KBM-7 (cell line): ENCODE measurements around the gene DDX20.
A peak's percentile ranks its signal among the peaks of the same experiment; 100 is the strongest.
"Not testable (repeated sequence)": the region's sequence is repeated elsewhere in the genome, so short reads cannot be mapped to it uniquely, and the experiment has no call there.

Experiments used
- DNase-seq: peaks from one replicate; pipeline ENCODE4 v3.0.0-alpha.2; 2015
- in situ Hi-C: fragments of 300-500 bp; cut with MboI; formaldehyde crosslinking; loops from 2 replicates; pipeline ENCODE4 v1.14.3; 2020; ENCODE audit warnings: low sequenced_read_pairs, low pct_unique_long_range_greater_than_20kb, mixed read lengths

DDX20 gene

DNA sequence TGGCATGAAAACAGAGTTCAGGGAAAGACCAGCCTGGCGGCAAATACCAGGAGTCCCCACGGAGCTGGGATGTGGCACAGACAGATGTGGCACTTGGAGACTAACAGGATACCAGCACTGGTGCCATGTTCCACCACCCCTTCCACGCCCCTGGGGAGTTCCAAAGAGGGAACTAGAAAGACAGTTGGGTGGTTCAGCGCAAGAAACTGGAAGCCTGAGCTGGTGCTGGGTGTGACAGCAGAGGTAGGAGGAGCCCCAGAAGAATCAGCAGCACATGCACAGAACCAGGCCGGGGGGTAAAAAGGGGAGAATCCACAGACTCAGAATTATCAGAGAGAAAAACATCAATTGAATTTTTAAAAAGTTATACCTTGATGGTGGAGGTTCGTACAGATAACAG lies 22.4 kb downstream of the DDX20 start:
- in situ Hi-C loops: no loop called here
- DNase-seq: no peak

DNA sequence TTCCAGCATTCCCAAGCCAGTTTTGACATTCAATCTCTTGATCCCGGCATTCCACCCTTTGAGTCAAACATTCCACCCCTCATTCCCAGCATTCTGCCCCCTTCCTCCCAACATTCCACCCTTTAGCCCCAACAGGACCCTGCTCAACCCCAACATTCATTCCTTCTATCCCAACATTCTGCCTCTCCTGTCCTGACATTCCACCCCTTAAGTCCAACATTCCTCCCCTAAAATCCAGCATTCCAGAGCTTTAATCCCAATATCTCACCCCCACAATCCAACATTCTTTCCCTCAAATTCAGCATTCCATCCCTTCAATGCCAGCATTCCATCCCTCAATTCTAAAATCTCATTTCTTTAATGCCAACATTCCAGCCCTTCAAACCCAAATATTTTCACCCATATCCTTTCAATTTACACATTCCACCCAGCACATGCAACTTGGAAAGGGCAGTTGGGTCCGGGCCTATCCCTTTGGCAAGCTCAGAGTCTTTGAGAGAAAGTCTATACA lies 22.9 kb downstream of the DDX20 start:
- DNase-seq: no peak
- in situ Hi-C loops: no loop called here

- no peak for DNase-seq
- in situ Hi-C loops: no loop called here
These were observed 23.8 kb downstream of the DDX20 start for GRCh38 chr1:111779546-111779945.

DNA sequence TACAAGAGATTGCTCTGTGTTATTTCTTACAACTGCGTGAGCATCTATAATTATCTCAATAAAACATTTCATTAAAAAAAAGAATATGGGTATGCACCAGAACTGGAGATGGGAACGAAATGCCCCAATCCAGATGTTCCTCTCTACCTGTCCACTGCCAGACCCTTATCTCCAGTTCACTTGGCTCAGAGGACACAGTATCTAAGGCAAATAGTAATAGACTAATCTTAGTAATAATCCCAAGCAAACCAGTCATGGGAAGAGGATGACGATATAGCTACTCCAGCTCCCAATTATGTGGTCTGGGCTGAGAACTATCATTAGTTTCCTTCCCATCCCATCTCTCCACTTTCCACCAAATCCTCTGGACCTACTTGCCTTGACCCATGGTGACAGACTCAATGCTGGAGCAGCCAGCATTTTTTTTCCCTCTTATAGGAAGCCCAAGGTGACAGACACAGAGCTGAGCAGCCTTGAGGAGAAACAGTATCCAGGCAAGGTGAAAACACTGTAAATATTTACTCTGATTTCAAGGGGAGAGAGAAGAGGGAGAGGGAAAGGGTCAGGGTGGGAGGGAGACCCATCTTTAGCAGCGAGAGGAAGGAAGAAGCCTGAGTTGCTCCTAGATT lies 28.7 kb downstream of the DDX20 start:
- DNase-seq: no peak
- in situ Hi-C loops: no loop called here

- no peak for DNase-seq
- in situ Hi-C loops: no loop called here
These were observed 31.0 kb downstream of the DDX20 start for GRCh38 chr1:111786669-111787207.

GRCh38 chr1:111789142-111789541 lies 33.4 kb downstream of the DDX20 start:
- in situ Hi-C loops: no loop called here
- DNase-seq: no peak

DNA sequence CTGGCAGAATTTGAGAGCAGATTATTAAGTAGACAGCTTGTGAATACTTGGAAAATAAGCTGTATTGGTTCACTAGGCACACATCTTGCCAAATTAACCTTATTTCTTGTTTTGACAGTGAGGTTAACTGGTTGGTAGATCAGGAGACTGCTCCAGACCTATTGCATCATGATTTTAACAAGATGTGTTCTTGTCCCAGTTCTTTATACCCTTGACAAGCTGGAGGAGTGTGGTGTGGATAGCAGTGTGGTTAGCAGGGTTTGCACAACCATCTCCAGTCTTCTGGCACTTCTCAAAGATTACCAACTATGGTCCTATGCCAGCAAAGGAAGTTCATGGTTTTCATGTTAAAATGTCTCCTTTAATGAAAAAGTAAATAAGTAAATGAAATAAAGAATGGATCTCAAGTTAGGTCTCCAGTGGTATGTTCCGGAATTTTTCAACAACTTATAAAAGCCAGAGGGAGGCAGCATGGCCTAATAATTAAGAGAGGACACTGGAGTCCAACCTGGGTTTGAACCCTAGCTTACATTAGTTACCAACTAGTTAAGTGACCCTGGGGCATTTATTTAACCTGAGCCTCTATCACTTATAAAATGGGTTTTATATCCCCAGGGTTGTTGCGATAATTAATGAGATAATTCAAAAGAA lies 34.1 kb downstream of the DDX20 start:
- in situ Hi-C loops: no loop called here
- no peak for DNase-seq

- in situ Hi-C loops: no loop called here
- DNase-seq: no peak
These were observed 36.1 kb downstream of the DDX20 start for GRCh38 chr1:111791776-111792175.

GRCh38 chr1:111792249-111792648 lies 36.5 kb downstream of the DDX20 start:
- in situ Hi-C loops: no loop called here
- peak; percentile 9 for DNase-seq

DNA sequence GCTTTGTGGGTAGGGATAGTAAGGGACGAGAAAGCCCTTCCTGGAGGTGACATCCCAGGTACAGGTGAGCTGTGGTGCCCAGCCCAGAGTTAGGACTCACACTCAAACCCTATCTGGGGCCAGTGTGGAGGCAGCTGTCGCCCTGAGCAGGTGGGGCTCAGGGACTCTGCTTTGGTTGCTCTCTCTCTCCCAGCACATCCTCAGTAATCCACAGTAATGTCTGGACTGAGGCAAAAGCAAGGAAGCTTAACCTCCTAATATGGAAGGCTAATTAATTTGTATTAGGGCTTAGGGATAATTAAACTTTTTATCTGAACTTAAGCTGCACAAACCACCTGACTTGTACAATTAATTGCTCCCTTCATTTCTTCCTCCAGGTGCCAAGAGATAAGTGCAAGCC lies 38.2 kb downstream of the DDX20 start:
- in situ Hi-C loops: no loop called here
- DNase-seq: no peak

DNA sequence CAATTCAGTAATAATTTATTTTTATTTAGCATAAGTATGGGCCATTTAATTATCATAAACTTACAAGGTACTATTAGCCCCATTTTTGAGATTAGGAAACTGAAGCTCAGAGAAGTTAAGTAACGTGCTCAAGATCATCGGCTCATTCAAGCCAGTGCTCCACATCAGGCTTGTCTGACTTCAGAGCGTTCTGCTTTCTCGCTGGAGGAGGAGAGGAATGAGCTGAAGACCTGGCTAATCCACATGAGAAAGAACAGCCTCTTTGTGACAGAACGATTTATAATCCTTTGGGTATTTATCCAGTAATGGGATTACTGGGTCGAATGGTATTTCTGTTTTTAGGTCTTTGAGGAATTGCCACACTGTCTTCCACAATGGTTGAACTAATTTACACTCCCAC lies 39.7 kb downstream of the DDX20 start:
- in situ Hi-C loops: no loop called here

DNA sequence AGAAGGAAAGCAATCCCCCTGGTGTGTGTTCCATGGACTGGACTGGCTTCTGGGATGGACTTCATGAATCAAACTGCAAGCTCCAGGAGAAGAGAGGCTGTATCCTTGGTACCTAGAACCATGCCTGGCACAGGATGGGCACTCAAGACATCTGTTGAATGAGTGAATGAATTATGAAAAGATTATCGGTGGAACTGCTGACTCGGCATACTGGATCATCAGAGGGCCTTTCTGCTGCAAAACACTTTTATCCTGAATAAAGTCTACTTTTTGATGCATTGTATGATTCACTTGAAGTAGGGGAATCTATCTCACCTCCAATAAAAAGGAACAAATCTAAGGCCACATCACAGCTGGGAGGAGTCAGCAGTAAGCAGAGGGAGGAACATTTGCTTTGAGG lies 42.9 kb downstream of the DDX20 start:
- in situ Hi-C loops: no loop called here
- DNase-seq: no peak

More for the DNA sequence above, 39.7 kb downstream of the DDX20 start:
- no peak for DNase-seq

- DNase-seq, in situ Hi-C loops: not testable (repeated sequence)
These were observed 44.0 kb downstream of the DDX20 start for GRCh38 chr1:111799722-111800121.

DNA sequence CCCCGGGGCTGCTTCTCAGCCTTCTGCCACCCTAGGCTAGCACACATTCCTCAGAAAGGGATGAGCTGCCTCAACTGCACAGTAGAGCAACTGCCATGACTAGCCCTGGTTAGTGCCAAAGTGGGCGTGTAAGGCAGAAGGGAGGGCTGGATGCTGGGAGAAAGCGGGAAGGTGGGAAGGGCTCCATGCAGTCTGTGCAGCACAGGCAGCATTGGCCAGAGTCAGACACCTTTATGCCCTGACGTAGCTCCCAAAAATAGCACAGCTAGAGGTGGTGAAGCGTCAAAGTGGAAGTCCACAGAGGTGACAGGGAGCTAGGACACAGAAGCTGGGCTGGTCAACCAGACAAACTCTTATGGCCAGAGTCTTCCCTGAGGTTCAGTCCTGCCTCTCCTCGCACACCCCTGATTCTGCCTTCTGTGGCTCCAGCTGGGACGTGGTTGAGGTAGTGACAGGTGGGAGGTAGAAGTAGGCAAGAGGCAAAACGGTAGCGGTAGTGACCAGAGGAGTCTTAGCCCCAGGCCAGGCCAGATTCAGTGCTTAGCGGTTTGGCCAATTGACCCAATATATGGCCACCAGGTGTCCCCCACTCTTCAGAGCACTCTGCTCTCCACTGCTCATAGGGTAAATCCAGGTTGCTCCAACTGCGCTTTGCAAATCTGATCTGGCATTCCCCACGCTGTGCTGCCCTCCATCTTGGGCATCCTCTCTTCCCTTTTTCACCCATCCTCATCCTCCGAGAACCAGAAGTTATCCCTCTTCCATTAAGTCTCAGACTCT lies 45.6 kb downstream of the DDX20 start:
- in situ Hi-C loops: no loop called here
- no peak for DNase-seq

GRCh38 chr1:111802110-111802509 lies 46.4 kb downstream of the DDX20 start:
- in situ Hi-C loops: no loop called here
- no peak for DNase-seq

- no peak for DNase-seq
- in situ Hi-C loops: no loop called here
These were observed 47.3 kb downstream of the DDX20 start for GRCh38 chr1:111802984-111803383.

DNA sequence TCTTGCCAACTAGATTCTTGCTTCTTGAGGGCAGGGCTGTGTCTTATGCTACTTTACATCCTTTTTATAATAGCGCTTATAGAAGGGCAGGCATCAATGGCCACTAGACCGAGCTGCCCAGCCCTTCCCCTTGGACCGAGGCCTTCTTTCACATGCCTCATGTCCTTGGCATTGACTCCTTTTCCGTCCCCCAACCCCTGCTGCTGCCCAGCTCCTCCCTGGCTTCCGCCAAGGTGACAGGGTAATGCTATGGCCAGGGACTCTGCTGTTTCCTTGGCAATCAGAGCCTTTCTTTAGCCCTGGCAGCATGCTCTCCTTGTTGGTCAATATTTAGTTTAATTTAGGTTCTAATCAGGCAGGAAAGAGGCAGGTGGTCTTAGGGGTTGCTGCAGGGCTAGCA lies 48.2 kb downstream of the DDX20 start:
- in situ Hi-C loops: no loop called here
- no peak for DNase-seq

- no peak for DNase-seq
- in situ Hi-C loops: no loop called here
These were observed 49.1 kb downstream of the DDX20 start for GRCh38 chr1:111804776-111805175.

DNA sequence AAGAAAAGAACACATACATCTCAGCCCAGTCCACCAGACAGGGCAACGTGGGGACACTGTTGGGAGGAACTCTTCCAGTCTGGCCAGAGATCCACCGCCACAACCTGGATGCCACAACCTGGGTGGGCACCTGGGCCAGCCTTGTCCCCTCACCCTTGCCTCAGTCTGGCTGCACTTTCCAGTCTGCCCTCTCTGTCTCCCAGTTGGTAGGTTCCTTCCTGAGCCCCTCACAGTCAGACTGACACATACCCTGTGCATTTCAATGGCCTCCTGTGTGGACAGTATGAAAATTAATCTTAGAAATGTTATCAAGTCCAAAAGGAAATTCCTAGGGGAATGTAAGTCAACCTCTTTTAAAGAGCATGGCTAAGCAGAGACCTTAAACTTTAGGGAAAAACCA lies 49.5 kb downstream of the DDX20 start:
- no peak for DNase-seq
- in situ Hi-C loops: no loop called here

DNA sequence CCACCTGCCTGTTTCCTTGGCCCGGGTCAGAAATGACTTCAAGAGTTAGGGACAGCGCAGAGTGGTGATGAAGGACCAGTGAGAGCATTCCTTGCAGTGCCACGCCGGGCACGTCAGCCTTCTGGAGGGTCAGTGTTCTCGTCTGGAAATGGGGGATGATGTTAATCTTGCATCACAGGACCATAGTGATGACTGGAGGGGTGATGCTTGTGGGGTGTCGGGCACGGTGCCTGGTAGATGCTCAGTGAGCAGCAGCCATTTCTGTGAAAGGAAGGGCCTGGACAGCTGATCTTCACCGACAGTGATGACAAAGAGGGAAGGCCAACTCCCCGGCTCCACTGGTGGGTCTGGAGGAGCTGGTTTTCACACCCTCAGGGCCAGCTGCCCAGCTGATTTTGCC lies 56.2 kb downstream of the DDX20 start:
- no peak for DNase-seq
- in situ Hi-C loops: no loop called here
